ENCODE measurements around the gene HLCS. TPM values are rescaled to one million over a fixed set of nuclear protein-coding genes. Genes with fewer than 3 reads are reported as not detected.

HLCS gene
- total and polyA plus RNA-seq, 2 of the 4 experiments (the other 2 are of a cell fraction) = 10.6 to 21.0 TPM

GRCh38 chr21:36776981-36777617 is 189.4 kb downstream of the HLCS start:
- H3K27me3 ChIP-seq (ENCODE audit: control insufficient read depth, insufficient read depth, low read length) = no peaks in the 10 kb centered on the region
- H3K56ac ChIP-seq (ENCODE audit: extremely low read depth, insufficient read depth, low read length) = no peak overlapping the region
- DNase-seq (peak; percentile 9), ATAC-seq (ENCODE audit: low read depth) (no peak)
- 80% methylated on average over 1 of the region's 10 CpGs; no CpG with 5 or more reads in 1 of the 2 experiments for WGBS, 2 experiments (ENCODE audit: extremely low coverage in 2 of 2, insufficient read length in 1 of 2)
- peaks cover 7% of the 10 kb centered on the region for H3K4me1 ChIP-seq (ENCODE audit: control insufficient read depth, insufficient read depth, low read length)
- H3K9me1 ChIP-seq (ENCODE audit: insufficient read depth, low read length) = 0 out of 2 replicates have a peak, but pooled peaks cover 6% of the 10 kb centered on the region
- H3K4me3 ChIP-seq (ENCODE audit: insufficient read depth, low read depth, low read length) = no peak overlapping the region
- ChIA-PET CTCF (no interaction called here), POLR2A (ENCODE audit: unreplicated experiment) (no interaction called here)
- no peak overlapping the region for H3K18ac ChIP-seq (ENCODE audit: low read depth, low read length)
- H4K8ac ChIP-seq (ENCODE audit: low read depth in 2 of 2, low read length in 2 of 2) = no peak overlapping the region
- intact Hi-C loops (cut with micrococcal nuclease) = no loop called here
- no peak overlapping the region for H3K23ac ChIP-seq (ENCODE audit: low read depth, low read length)
- no peaks in the 10 kb centered on the region; the same call in 1 of the 2 replicates for H4K20me1 ChIP-seq (ENCODE audit: insufficient read depth, low read length)
- no peaks in the 10 kb centered on the region for H3K9me3 ChIP-seq (ENCODE audit: control insufficient read depth, insufficient read depth, low read length)
- H4K91ac ChIP-seq (ENCODE audit: insufficient read depth, low read depth, low read length) = no peak overlapping the region
- H3K14ac ChIP-seq (replicated peaks; ENCODE audit: low read depth, low read length) = no peak overlapping the region
- in situ Hi-C loops (cut with MboI; ENCODE audit: low sequenced_read_pairs) = no loop called here
- no peak overlapping the region for H2AK5ac ChIP-seq (ENCODE audit: low read depth, low read length)
- H2AFZ ChIP-seq (replicated peaks; ENCODE audit: low read length, poor library complexity) = no peak overlapping the region
- no peak overlapping the region for H2BK20ac ChIP-seq (ENCODE audit: low read depth, low read length)
- no peaks in the 10 kb centered on the region for H3K36me3 ChIP-seq (ENCODE audit: control insufficient read depth, insufficient read depth, low read length)
- dilution Hi-C loops (cut with HindIII; ENCODE audit: low sequenced_read_pairs, unreplicated experiment) = no loop called here
- no peaks in the 10 kb centered on the region; a peak in 1 of 4 replicates for H3K79me1 ChIP-seq (ENCODE audit: low read depth in 1 of 2, low read length in 2 of 2)
- no peak overlapping the region for H3K4me2 ChIP-seq (ENCODE audit: low read depth, low read length)
- H3K9ac ChIP-seq (ENCODE audit: low read depth, low read length) = no peak overlapping the region
- H3K27ac ChIP-seq (ENCODE audit: insufficient read depth, low read length) = no peak overlapping the region
- H2AK9ac ChIP-seq (replicated peaks; ENCODE audit: low read depth, low read length, poor library complexity) = no peak overlapping the region
- H2BK5ac ChIP-seq (ENCODE audit: low read depth, low read length, poor library complexity, severe bottlenecking) = no peak overlapping the region
- H4K5ac ChIP-seq (ENCODE audit: low read depth, low read length) = no peak overlapping the region
- no peak overlapping the region for H3K4ac ChIP-seq (ENCODE audit: low read depth, low read length)
- H2BK120ac ChIP-seq (ENCODE audit: low read depth, low read length) = no peak overlapping the region
- no TSS peak for BruUV-seq (replicated peaks)
- TF ChIP-seq, protein P1, sequence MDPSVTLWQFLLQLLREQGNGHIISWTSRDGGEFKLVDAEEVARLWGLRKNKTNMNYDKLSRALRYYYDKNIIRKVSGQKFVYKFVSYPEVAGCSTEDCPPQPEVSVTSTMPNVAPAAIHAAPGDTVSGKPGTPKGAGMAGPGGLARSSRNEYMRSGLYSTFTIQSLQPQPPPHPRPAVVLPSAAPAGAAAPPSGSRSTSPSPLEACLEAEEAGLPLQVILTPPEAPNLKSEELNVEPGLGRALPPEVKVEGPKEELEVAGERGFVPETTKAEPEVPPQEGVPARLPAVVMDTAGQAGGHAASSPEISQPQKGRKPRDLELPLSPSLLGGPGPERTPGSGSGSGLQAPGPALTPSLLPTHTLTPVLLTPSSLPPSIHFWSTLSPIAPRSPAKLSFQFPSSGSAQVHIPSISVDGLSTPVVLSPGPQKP (IDR thresholded peaks at IDR 0.05; ENCODE audit: borderline replicate concordance, low read depth, low read length) = no peak
- TF ChIP-seq MAFK (IDR thresholded peaks at IDR 0.05; ENCODE audit: low read depth, low read length) = no peak
- no peak for TF ChIP-seq CHD1 (IDR thresholded peaks at IDR 0.05; ENCODE audit: low read depth, low read length)
- TF ChIP-seq BHLHE40 (IDR thresholded peaks at IDR 0.05; ENCODE audit: low read depth, low read length) = no peak
- no peak for TF ChIP-seq FOS (IDR thresholded peaks at IDR 0.05; ENCODE audit: low read depth, low read length)
- no peak for TF ChIP-seq CEBPB (IDR thresholded peaks at IDR 0.05; ENCODE audit: low read depth, low read length)
- TF ChIP-seq SMC3 (IDR thresholded peaks at IDR 0.05; ENCODE audit: low read depth, low read length) = no peak
- no peak for TF ChIP-seq NFE2L2 (IDR thresholded peaks at IDR 0.05; ENCODE audit: low read depth, low read length)
- no peak for TF ChIP-seq MXI1 (IDR thresholded peaks at IDR 0.05; ENCODE audit: borderline replicate concordance, low read depth, low read length)
- no peak for TF ChIP-seq RCOR1 (IDR thresholded peaks at IDR 0.05; ENCODE audit: insufficient replicate concordance, low read length)
- TF ChIP-seq RAD21 (IDR thresholded peaks at IDR 0.05; ENCODE audit: low read length) = no peak
- TF ChIP-seq RFX5 (IDR thresholded peaks at IDR 0.05; ENCODE audit: low read depth, low read length) = no peak
- no peak overlapping the region for H2BK15ac ChIP-seq (ENCODE audit: low read depth, low read length)

Data from IMR-90 (cell line).